HepG2 (cell line): ENCODE results near the gene SYNE1. TPM values are rescaled to one million over a fixed set of nuclear protein-coding genes. Genes with fewer than 3 reads are reported as not detected.

Source experiments
- ATAC-seq: fragments of 200-7000 bp; cut with Tn5 transposase; 3 replicates; pipeline ENCODE4 v1.9.1; 2020; ENCODE audit warnings: mild to moderate bottlenecking, moderate library complexity
- BruUV-seq: library from RNA; stranded (reverse); fragments of 400-500 nt; replicated peaks from 2 replicates; lab custom pipeline; 2021; lab: Mats Ljungman, UMichigan
- CTCF ChIA-PET: fragments of 300-600 bp; formaldehyde crosslinking; extraction: SDS; loops from one replicate; lab custom pipeline; 2021; ENCODE audit warnings: low total read pairs, inconsistent platforms, low intra/inter-chr PET ratio; lab: Yijun Ruan, JAX
- POLR2A ChIA-PET: fragments of 350-600 bp; sonication (Branson Sonifier 250); formaldehyde crosslinking; loops from one replicate; lab custom pipeline; 2020; ENCODE audit warnings: antibody characterized with exemption, inconsistent platforms; lab: Yijun Ruan, JAX
- DNase-seq: peaks from one replicate; pipeline ENCODE4 v3.0.0-alpha.2; 2015; ENCODE audit warnings: low spot score
- FAIRE-seq: peaks from 3 replicates; lab custom pipeline; 2011; peaks lifted over from hg19 to GRCh38; lab: Jason Lieb, UNC
- H2AFZ ChIP-seq: one replicate; pipeline ENCODE4 v1.6.1; 2011; ENCODE audit warnings: low read length, inconsistent platforms
- H3K27ac ChIP-seq: fragments of 300-600 bp; 3 replicates; pipeline ENCODE4 v1.8.0; 2011; ENCODE audit warnings: mixed run types, mild to moderate bottlenecking, mixed read lengths, low read length, inconsistent platforms; ENCODE audit not compliant: insufficient read depth; ENCODE audit errors: extremely low read length
- H3K27me3 ChIP-seq, 2 experiments: fragments of 200-600 bp in 1 of 2; 2 replicates in 1 of 2; 3 replicates in 1 of 2; pipeline versions ENCODE4 v1.6.0 to v1.8.0; 2011; ENCODE audit warnings: low read length in 2 of 2, mild to moderate bottlenecking in 2 of 2, moderate library complexity in 2 of 2, inconsistent platforms in 1 of 2; ENCODE audit not compliant: insufficient read depth in 2 of 2, control insufficient read depth in 1 of 2
- H3K36me3 ChIP-seq, 2 experiments: fragments of 200-600 bp in 1 of 2; replicated peaks in 1 of 2; 2 replicates in 1 of 2; 3 replicates in 1 of 2; pipeline versions ENCODE4 v1.5.1 to v1.8.0; 2011; ENCODE audit warnings: low read length in 2 of 2, inconsistent platforms in 1 of 2; ENCODE audit not compliant: insufficient read depth in 2 of 2, control insufficient read depth in 1 of 2
- H3K4me1 ChIP-seq: 2 replicates; pipeline ENCODE4 v1.5.1; 2012; ENCODE audit warnings: low read length, inconsistent platforms; ENCODE audit not compliant: insufficient read depth
- H3K4me2 ChIP-seq: 2 replicates; pipeline ENCODE4 v1.6.0; 2011; ENCODE audit warnings: low read depth, low read length, inconsistent platforms
- H3K4me3 ChIP-seq, 3 experiments: fragments of 200-600 bp in 1 of 3; sonication (generic), shearing (Covaris generic) in 1 of 3; replicated peaks in 1 of 3; 2 replicates each; pipeline ENCODE4 v1.5.1; 2011 to 2016; ENCODE audit warnings: low read length in 3 of 3, inconsistent platforms in 2 of 3, low read depth in 2 of 3, mild to moderate bottlenecking in 2 of 3, control low read depth in 1 of 3, mixed read lengths in 1 of 3; ENCODE audit not compliant: insufficient read depth in 1 of 3
- H3K79me2 ChIP-seq: one replicate; pipeline ENCODE4 v1.6.1; 2011; ENCODE audit warnings: low read length, inconsistent platforms; ENCODE audit not compliant: insufficient read depth
- H3K9ac ChIP-seq: 2 replicates; pipeline ENCODE4 v1.6.0; 2011; ENCODE audit warnings: mild to moderate bottlenecking, low read depth, low read length, inconsistent platforms; ENCODE audit not compliant: insufficient read depth
- H3K9me3 ChIP-seq: 2 replicates; pipeline ENCODE4 v1.5.1; 2012; ENCODE audit warnings: mild to moderate bottlenecking, low read length
- H4K20me1 ChIP-seq: 2 replicates; pipeline ENCODE4 v1.6.0; 2011; ENCODE audit warnings: inconsistent platforms, mild to moderate bottlenecking, low read length, moderate library complexity; ENCODE audit not compliant: insufficient read depth
- ETV5 ChIP-seq: IDR thresholded peaks from 2 replicates; pipeline ENCODE4 v1.6.1; 2018; ENCODE audit warnings: missing biosample characterization, missing genetic modification reagents, inconsistent platforms, borderline replicate concordance
- HDAC1 ChIP-seq: sonication (generic); formaldehyde crosslinking; IDR thresholded peaks from 2 replicates; pipeline ENCODE4 v1.5.1; 2020; ENCODE audit warnings: mild to moderate bottlenecking, missing genetic modification reagents
- NCOA2 ChIP-seq: sonication (generic); formaldehyde crosslinking; IDR thresholded peaks from 2 replicates; pipeline ENCODE4 v1.8.0; 2022; ENCODE audit warnings: inconsistent platforms
- NCOR1 ChIP-seq: fragments of 200-600 bp; sonication (generic); IDR thresholded peaks from 2 replicates; pipeline ENCODE4 v1.7.0; 2017; ENCODE audit warnings: antibody characterized with exemption, low read length, borderline replicate concordance
- NFIC ChIP-seq: IDR thresholded peaks from 2 replicates; pipeline ENCODE4 v1.6.1; 2012; ENCODE audit warnings: mild to moderate bottlenecking, low read length, inconsistent platforms
- NR0B2 ChIP-seq: sonication (generic); formaldehyde crosslinking; IDR thresholded peaks from 2 replicates; pipeline ENCODE4 v1.4.0; 2020; ENCODE audit warnings: mild to moderate bottlenecking, missing genetic modification reagents
- SMAD1 ChIP-seq: sonication (generic); formaldehyde crosslinking; IDR thresholded peaks from 2 replicates; pipeline ENCODE4 v1.4.0; 2020; ENCODE audit warnings: missing genetic modification reagents, low read depth, mild to moderate bottlenecking, borderline replicate concordance
- TBX2 ChIP-seq: sonication (generic); formaldehyde crosslinking; IDR thresholded peaks from 2 replicates; pipeline ENCODE4 v1.5.0; 2020; ENCODE audit warnings: missing genetic modification reagents, mild to moderate bottlenecking, borderline replicate concordance
- TFAP4 ChIP-seq: sonication (generic); IDR thresholded peaks from 2 replicates; pipeline ENCODE4 v1.6.1; 2016; ENCODE audit warnings: low read depth, borderline replicate concordance
- ZBTB4 ChIP-seq: sonication (generic); formaldehyde crosslinking; IDR thresholded peaks from 2 replicates; pipeline ENCODE4 v1.4.0; 2020; ENCODE audit warnings: missing genetic modification reagents, mild to moderate bottlenecking, borderline replicate concordance
- ZNF724P ChIP-seq: sonication (generic); formaldehyde crosslinking; IDR thresholded peaks from 2 replicates; pipeline ENCODE4 v1.8.0; 2022; ENCODE audit warnings: missing genetic modification reagents, borderline replicate concordance
- ZNF777 ChIP-seq: sonication (generic); formaldehyde crosslinking; IDR thresholded peaks from 2 replicates; pipeline ENCODE4 v1.4.0; 2020; ENCODE audit warnings: missing genetic modification reagents
- WGBS: methylation state at CpG from one replicate; pipeline ENCODE4 v1.1.6; 2017; ENCODE audit warnings: low lambda C conversion rate; 5-methylcytosine and 5-hydroxymethylcytosine counted together
- in situ Hi-C: cut with HindIII; loops from 2 replicates; pipeline ENCODE4 v1.10.0; 2017; ENCODE audit warnings: low pct_unique_long_range_greater_than_20kb; ENCODE audit not compliant: extremely low pct_ligation_motif_present
- intact Hi-C: fragments of 100-400 bp; cut with micrococcal nuclease; formaldehyde crosslinking; loops from one replicate; pipeline ENCODE4 v1.10.0; 2022; ENCODE audit not compliant: unreplicated experiment
- polyA plus RNA-seq, 8 experiments: library from polyadenylated mRNA; depleted of rRNA in 3 of 8; stranded (reverse) in 7 of 8; unstranded in 1 of 8; fragments of >200 nt; fragmentation: Illumina TruSeq in 4 of 8; extraction: Trizol in 4 of 8; gene quantifications; 2 replicates each; pipeline versions ENCODE4 v1.2.1 to v1.2.3, GENCODE V29; 2011 to 2016; ENCODE audit warnings: low read depth in 4 of 8, missing spikeins in 1 of 8, mixed read lengths in 1 of 8; ENCODE audit not compliant: insufficient read depth in 1 of 8
- total RNA-seq, 5 experiments: library from RNA; depleted of rRNA; stranded (reverse); fragments of >200 nt; fragmentation: Illumina TruSeq; extraction: Trizol; gene quantifications; 2 replicates each; pipeline ENCODE4 v1.2.3, GENCODE V29; 2016; ENCODE audit warnings: low read depth in 1 of 5

SYNE1 gene
- total and polyA plus RNA-seq, 2 of the 13 experiments (the other 11 are each of a cell fraction or from before 2014, with no cell fraction given): 5.5 to 15.9 TPM

- no peaks in the 10 kb centered on the region for H3K79me2 ChIP-seq
- no peak overlapping the region for H2AFZ ChIP-seq
- no peaks in the 10 kb centered on the region for H3K36me3 ChIP-seq
- intact Hi-C loops (no loop called here), in situ Hi-C loops (no loop called here)
- ChIA-PET POLR2A (no interaction called here), CTCF (no interaction called here)
- no peaks in the 10 kb centered on the region for H4K20me1 ChIP-seq
- ATAC-seq: no peak
- no peak overlapping the region for H3K4me3 ChIP-seq
- no peak overlapping the region for H3K27ac ChIP-seq
- H3K27me3 ChIP-seq: peaks cover 1 to 23% of the 10 kb centered on the region in 2 experiments; a peak in 4 of 5 replicates
- no peak for FAIRE-seq
- BruUV-seq: no TSS peak
- H3K9me3 ChIP-seq: no peaks in the 10 kb centered on the region
- DNase-seq: no peak
- H3K4me1 ChIP-seq: no peaks in the 10 kb centered on the region
- TF ChIP-seq ZNF777 (CRISPR knock-in tag) (no peak), TBX2 (no peak), ETV5 (CRISPR knock-in tag) (no peak), ZBTB4 (CRISPR knock-in tag) (no peak), ZNF724P (CRISPR knock-in tag) (no peak), NCOA2 (CRISPR knock-in tag) (no peak), SMAD1 (CRISPR knock-in tag) (no peak), HDAC1 (CRISPR knock-in tag) (no peak), NCOR1 (no peak), NFIC (no peak), TFAP4 (no peak), NR0B2 (CRISPR knock-in tag) (no peak)
- WGBS: 15% methylated on average over 6 of the region's 7 CpGs
- H3K4me2 ChIP-seq: no peak overlapping the region
- no peak overlapping the region for H3K9ac ChIP-seq
Observed at GRCh38 chr6:152100183-152100618, 537.0 kb downstream of the SYNE1 start.
